ENCODE results near the gene ARL5C.
A peak's percentile ranks its signal among the peaks of the same experiment; 100 is the strongest.

The ARL5C gene

GRCh38 chr17:39165841-39166349 lies at the start of gene ARL5C:
Gene ARL5C (minus strand): TSS chr17:39166161. CDS start chr17:39165760, 401 bp downstream.
- DNase-seq (ENCODE audit: low spot score), result no peak

- no peak for DNase-seq (ENCODE audit: low spot score)
Measured at GRCh38 chr17:39213852-39214251, 47.9 kb upstream of the ARL5C start.

GRCh38 chr17:39212841-39213480 lies 47.0 kb upstream of the ARL5C start:
- no peak for DNase-seq (ENCODE audit: low spot score)

- no peak for DNase-seq (ENCODE audit: low spot score)
Measured at GRCh38 chr17:39212195-39212810, 46.3 kb upstream of the ARL5C start.

GRCh38 chr17:39210093-39210434 lies 44.1 kb upstream of the ARL5C start:
- no peak for DNase-seq (ENCODE audit: low spot score)

GRCh38 chr17:39209317-39210092 lies 43.5 kb upstream of the ARL5C start:
- peak; percentile 63 for DNase-seq (ENCODE audit: low spot score)

- no peak for DNase-seq (ENCODE audit: low spot score)
Measured at GRCh38 chr17:39208893-39209292, 42.9 kb upstream of the ARL5C start.

GRCh38 chr17:39208136-39208535 lies 42.2 kb upstream of the ARL5C start:
- no peak for DNase-seq (ENCODE audit: low spot score)

- no peak for DNase-seq (ENCODE audit: low spot score)
Measured at GRCh38 chr17:39205112-39205526, 39.2 kb upstream of the ARL5C start.

GRCh38 chr17:39204245-39204644 lies 38.3 kb upstream of the ARL5C start:
- no peak for DNase-seq (ENCODE audit: low spot score)

- no peak for DNase-seq (ENCODE audit: low spot score)
Measured at GRCh38 chr17:39200957-39201510, 35.1 kb upstream of the ARL5C start.

- no peak for DNase-seq (ENCODE audit: low spot score)
Measured at GRCh38 chr17:39200070-39200879, 34.3 kb upstream of the ARL5C start, which contains the start of gene RPL19. Gene RPL19 (plus strand): TSS chr17:39200283. CDS start chr17:39200345, 62 bp downstream.

GRCh38 chr17:39199820-39200069 lies 33.8 kb upstream of the ARL5C start:
- peak; percentile 90 for DNase-seq (ENCODE audit: low spot score)

GRCh38 chr17:39198186-39198566 lies 32.2 kb upstream of the ARL5C start:
- DNase-seq (ENCODE audit: low spot score), result no peak

- DNase-seq (ENCODE audit: low spot score), result peak; percentile 55
Measured at GRCh38 chr17:39197380-39198185, 31.6 kb upstream of the ARL5C start, which contains the start of gene CACNB1. Gene CACNB1 (minus strand): TSS chr17:39197669. CDS start chr17:39197495, 174 bp downstream.

GRCh38 chr17:39196808-39197291 lies 30.9 kb upstream of the ARL5C start:
- no peak for DNase-seq (ENCODE audit: low spot score)

GRCh38 chr17:39196241-39196807 lies 30.4 kb upstream of the ARL5C start:
- DNase-seq (ENCODE audit: low spot score), result no peak

GRCh38 chr17:39195568-39196160 lies 29.7 kb upstream of the ARL5C start:
- DNase-seq (ENCODE audit: low spot score), result peak; percentile 23

GRCh38 chr17:39194985-39195524 lies 29.1 kb upstream of the ARL5C start:
- no peak for DNase-seq (ENCODE audit: low spot score)
